Immature natural killer cell (primary cell): Measurements from ENCODE around the gene DHRS3. TPM values are rescaled to one million over a fixed set of nuclear protein-coding genes. Genes with fewer than 3 reads are reported as not detected.

ENCODE experiments used
- DNase-seq, 3 donors: peaks; one replicate each; pipeline ENCODE4 v3.0.0; 2022; ENCODE audit warnings: mixed read lengths in 1 of 3
- H3K27ac Mint-ChIP-seq, 6 donors: one replicate each; pipeline ENCODE4 v1.8.0; 2020; ENCODE audit warnings: mixed read lengths in 6 of 6, mild to moderate bottlenecking in 5 of 6, inconsistent platforms in 4 of 6, moderate library complexity in 3 of 6
- H3K27me3 Mint-ChIP-seq, 3 donors: one replicate each; pipeline ENCODE4 v1.8.0; 2020 to 2021; ENCODE audit warnings: low read depth in 3 of 3, mild to moderate bottlenecking in 3 of 3, mixed read lengths in 3 of 3, moderate library complexity in 3 of 3, inconsistent platforms in 1 of 3
- H3K36me3 Mint-ChIP-seq, 3 donors: one replicate each; pipeline ENCODE4 v1.8.0; 2020; ENCODE audit warnings: mixed read lengths in 3 of 3, inconsistent platforms in 2 of 3, mild to moderate bottlenecking in 2 of 3
- H3K4me1 Mint-ChIP-seq, 2 donors: one replicate each; pipeline ENCODE4 v1.8.0; 2020; ENCODE audit warnings: inconsistent platforms in 2 of 2, mild to moderate bottlenecking in 2 of 2, mixed read lengths in 2 of 2, moderate library complexity in 1 of 2
- H3K4me3 Mint-ChIP-seq, 5 donors: one replicate each; pipeline ENCODE4 v1.8.0; 2020; ENCODE audit warnings: mild to moderate bottlenecking in 5 of 5, mixed read lengths in 5 of 5, inconsistent platforms in 3 of 5, moderate library complexity in 3 of 5
- H3K9me3 Mint-ChIP-seq, 6 donors: one replicate each; pipeline ENCODE4 v1.8.0; 2020; ENCODE audit warnings: mild to moderate bottlenecking in 6 of 6, mixed read lengths in 6 of 6, inconsistent platforms in 4 of 6, moderate library complexity in 3 of 6
- polyA plus RNA-seq, 3 donors: library from polyadenylated mRNA; unstranded; fragments of 300-500 nt; fragmentation: Illumina TruSeq; gene quantifications; one replicate each; pipeline ENCODE4 v1.2.3, GENCODE V29; 2021

DHRS3 gene
- polyA plus RNA-seq, 3 donors from 2014 or later, result 70.3 to 116 (median 74.3) TPM

DNA sequence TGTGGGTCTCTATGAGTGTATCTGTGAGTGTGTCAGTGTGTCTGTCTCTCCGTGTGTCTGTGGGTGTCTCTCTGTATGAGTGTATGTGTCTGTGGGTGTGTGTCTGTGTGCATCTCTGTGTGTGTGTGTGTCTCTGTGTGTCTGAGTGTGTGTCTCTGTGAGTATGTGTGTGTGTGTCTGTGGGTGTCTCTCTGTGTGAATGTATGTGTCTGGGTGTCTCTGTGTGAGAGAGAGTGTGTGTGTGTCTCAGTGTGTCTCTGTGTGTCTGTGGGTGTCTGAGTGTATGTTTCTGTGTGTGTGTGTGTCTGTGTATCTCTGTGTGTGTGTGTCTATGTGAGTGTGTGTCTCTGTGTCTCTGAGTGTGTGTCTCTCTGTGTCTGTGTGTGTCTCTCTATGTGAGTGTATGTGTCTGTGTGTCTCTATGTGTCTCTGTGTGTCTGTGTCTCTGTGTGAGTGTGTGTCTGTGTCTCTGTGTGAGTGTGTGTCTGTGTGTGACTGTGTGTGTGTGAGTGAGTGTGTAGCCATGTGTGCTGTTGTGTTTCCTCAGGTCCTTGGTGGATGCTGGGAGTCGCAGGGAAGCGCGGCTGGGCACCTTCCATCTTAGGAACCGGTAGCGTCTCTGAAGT, 33.0 kb downstream of the DHRS3 start:
- H3K27me3 Mint-ChIP-seq, result peaks cover 0 to 4% (median 0%) of the 10 kb centered on the region in 3 donors

DNA sequence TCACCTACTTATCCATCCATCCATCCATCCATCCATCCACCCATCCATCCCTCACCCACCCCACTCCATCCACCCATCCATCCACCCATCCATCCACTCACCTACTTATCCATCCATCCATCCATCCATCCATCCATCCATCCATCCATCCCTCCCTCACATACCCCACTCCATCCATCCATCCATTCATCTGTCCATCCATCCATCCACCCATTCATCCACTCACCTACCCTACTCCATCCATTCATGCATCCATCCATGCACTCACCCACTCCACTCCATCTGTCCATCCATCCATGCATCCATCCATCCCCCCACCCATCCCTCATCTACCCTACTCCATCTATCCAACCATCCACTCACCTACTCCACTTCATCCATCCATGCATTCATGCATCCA, 34.5 kb downstream of the DHRS3 start:
- H3K4me3 Mint-ChIP-seq, result no peak overlapping the region
- H3K4me1 Mint-ChIP-seq, result peaks cover 38 to 44% of the 10 kb centered on the region in 2 donors
- DNase-seq, result no peak
- H3K36me3 Mint-ChIP-seq, result peaks cover 3 to 4% (median 3%) of the 10 kb centered on the region in 3 donors
- H3K27me3 Mint-ChIP-seq, result peaks cover 0 to 4% (median 0%) of the 10 kb centered on the region in 3 donors
- H3K27ac Mint-ChIP-seq, result peak overlapping the region in 4 of 6 donors; percentile 7 to 79 (median 64)
- H3K9me3 Mint-ChIP-seq, result no peaks in the 10 kb centered on the region

More for the DNA sequence above, 33.0 kb downstream of the DHRS3 start:
- Mint-ChIP-seq H3K4me3 (no peak overlapping the region), H3K36me3 (peaks cover 3 to 4% (median 3%) of the 10 kb centered on the region in 3 donors), H3K4me1 (peaks cover 43 to 44% of the 10 kb centered on the region in 2 donors), H3K27ac (no peak overlapping the region), H3K9me3 (no peaks in the 10 kb centered on the region)
- DNase-seq, result no peak

DNA sequence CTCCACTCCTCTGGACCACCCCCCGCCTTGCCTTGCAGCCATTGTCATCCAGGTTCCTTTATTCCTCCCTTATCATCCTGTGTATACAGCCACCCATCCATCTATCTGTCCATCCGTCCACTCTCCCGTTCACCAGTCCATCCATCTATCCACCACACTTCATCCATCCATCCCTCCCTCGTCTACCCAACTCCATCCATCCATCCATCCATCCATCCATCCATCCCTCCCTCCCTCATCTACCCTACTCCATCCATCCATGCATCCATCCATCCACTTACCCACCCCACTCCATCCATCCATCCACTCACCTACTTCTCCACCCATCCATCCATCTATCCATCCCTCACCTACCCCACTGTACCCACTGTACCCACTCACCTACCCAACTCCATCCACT, 35.4 kb downstream of the DHRS3 start:
- DNase-seq, result no peak
- peak overlapping the region in 1 of 5 donors; percentile 19 for H3K4me3 Mint-ChIP-seq
- peak overlapping the region in 2 of 6 donors; percentile 20 to 73 for H3K27ac Mint-ChIP-seq

DNA sequence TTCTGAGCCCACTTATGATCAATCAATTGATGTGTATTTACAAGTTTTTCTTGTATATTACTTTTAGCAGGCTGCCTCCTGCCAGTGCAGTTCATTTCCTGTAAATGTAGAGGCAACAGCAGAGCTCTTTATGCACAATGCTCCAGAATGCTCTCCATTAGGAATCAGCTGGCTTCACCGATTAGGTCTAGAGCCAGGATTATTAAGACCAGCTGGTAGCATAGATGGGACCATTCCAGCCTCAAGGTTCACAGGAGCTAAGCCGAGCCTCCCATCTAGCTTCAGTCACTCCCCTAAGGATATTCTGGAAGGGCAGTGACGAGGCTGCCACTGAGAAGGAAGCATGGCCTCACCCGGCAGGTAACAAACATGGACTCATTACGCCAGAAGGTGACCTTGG, 36.8 kb downstream of the DHRS3 start:
- no peaks in the 10 kb centered on the region for H3K9me3 Mint-ChIP-seq
- no peak for DNase-seq
- H3K4me1 Mint-ChIP-seq, result peaks cover 19 to 29% of the 10 kb centered on the region in 2 donors
- H3K27me3 Mint-ChIP-seq, result peaks cover 0 to 7% (median 0%) of the 10 kb centered on the region in 3 donors
- peaks cover 10 to 17% (median 10%) of the 10 kb centered on the region in 3 donors for H3K36me3 Mint-ChIP-seq
- H3K27ac Mint-ChIP-seq, result peak overlapping the region in 1 of 6 donors; percentile 52
- no peak overlapping the region for H3K4me3 Mint-ChIP-seq

More for the DNA sequence above, 35.4 kb downstream of the DHRS3 start:
- peaks cover 0 to 6% (median 0%) of the 10 kb centered on the region in 3 donors for H3K27me3 Mint-ChIP-seq
- H3K9me3 Mint-ChIP-seq, result no peaks in the 10 kb centered on the region
- H3K4me1 Mint-ChIP-seq, result peaks cover 29 to 36% of the 10 kb centered on the region in 2 donors
- peaks cover 6 to 8% (median 7%) of the 10 kb centered on the region in 3 donors for H3K36me3 Mint-ChIP-seq

DNA sequence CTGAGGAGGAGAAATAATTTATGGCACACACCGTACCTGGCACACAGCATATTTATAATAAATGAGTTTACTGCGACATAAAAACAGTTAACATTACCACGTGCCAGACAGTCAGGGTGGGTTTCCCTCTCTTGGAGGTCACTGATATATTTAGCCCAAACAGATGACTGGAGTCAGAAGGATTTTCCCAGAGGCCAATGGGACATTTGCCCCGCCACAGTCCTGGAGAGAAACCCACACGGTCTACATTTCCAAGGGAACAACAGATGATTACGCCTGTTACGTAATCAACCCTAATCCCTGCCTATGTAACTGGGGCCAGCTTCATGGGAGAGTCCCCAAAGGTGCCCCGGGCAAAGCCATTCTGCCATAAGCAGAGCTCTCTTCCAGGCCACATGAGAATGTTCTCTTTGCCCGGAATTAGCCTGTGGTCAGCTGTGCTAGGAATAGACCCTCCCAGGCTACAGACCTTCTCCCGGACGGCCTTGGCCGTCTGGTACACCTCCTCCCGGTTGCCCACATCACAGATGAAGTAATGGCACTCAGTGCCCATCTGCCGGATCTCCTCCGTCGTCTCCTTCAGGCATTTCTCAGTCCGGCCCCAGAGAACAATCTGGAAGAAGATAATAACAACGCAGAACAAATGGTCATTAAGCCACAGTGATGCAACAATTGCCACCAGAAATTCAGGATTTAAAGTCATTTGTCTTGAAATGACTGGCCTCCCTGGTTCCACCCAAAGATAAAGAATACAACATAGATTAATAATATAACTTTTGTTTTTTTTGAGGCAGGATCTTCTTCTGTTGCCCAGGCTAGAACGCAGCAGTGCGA, 37.7 kb downstream of the DHRS3 start:
- no peaks in the 10 kb centered on the region for H3K9me3 Mint-ChIP-seq
- H3K27ac Mint-ChIP-seq, result peak overlapping the region in 3 of 6 donors; percentile 49 to 54 (median 52)
- H3K4me3 Mint-ChIP-seq, result no peak overlapping the region
- peaks cover 0 to 7% (median 0%) of the 10 kb centered on the region in 3 donors for H3K27me3 Mint-ChIP-seq
- DNase-seq, result no peak
- peaks cover 10 to 17% (median 10%) of the 10 kb centered on the region in 3 donors for H3K36me3 Mint-ChIP-seq
- peaks cover 15 to 29% of the 10 kb centered on the region in 2 donors for H3K4me1 Mint-ChIP-seq

DNA sequence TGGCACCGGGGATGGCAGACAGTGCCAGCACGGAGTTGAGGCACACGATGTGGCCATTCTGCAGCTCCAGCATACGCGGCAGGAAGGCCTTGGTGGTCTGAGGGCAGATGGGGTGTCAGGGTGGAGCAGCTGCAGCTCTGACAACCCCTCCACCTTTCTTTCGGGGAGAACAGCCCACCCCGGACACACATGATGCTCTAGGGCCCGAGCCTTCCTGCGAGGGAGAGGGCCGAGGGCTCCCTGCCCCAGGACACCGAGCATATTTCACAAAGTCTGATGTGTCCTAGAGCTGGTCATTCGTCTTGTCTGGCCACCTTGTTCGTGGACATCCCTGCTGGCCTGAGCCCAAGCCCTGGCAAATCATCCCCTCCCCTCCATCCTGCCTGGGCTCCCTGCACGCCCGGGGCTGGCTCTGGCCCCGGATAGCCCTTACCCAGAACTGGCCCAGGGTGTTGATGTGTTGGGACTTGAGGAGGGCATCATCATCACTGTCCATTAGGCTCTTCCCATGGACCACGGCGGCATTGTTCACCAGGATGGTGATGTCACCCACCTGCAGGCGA, 39.1 kb downstream of the DHRS3 start:
- no peaks in the 10 kb centered on the region for H3K9me3 Mint-ChIP-seq
- H3K27me3 Mint-ChIP-seq, result peaks cover 0 to 6% (median 0%) of the 10 kb centered on the region in 3 donors
- H3K4me1 Mint-ChIP-seq, result peaks cover 14 to 28% of the 10 kb centered on the region in 2 donors
- H3K36me3 Mint-ChIP-seq, result peaks cover 10 to 17% (median 10%) of the 10 kb centered on the region in 3 donors
- no peak for DNase-seq
- no peak overlapping the region for H3K27ac Mint-ChIP-seq
- no peak overlapping the region for H3K4me3 Mint-ChIP-seq

DNA sequence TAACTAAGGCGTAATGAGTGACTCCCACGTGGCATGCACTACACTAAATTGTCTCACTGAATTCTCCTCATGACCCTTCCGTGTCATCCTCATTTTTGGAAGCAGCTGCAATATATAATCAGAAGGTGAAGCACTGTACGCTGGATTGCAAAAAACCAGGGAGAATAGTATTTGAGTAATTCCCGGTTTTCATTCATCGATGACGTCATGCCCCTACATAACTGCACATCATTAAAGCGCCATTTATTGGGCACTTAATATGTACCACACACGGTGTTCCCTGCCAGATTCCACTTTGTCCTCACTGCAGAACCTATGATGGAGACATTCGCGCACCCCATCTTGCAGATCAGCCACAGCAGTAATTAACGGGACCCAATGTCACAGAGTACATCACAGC, 41.0 kb downstream of the DHRS3 start:
- peaks cover 10 to 30% (median 18%) of the 10 kb centered on the region in 3 donors for H3K36me3 Mint-ChIP-seq
- peak overlapping the region in 1 of 6 donors; percentile 22 for H3K27ac Mint-ChIP-seq
- H3K9me3 Mint-ChIP-seq, result no peaks in the 10 kb centered on the region
- DNase-seq, result no peak
- H3K27me3 Mint-ChIP-seq, result peaks cover 0 to 4% (median 2%) of the 10 kb centered on the region in 3 donors
- peaks cover 8 to 21% of the 10 kb centered on the region in 2 donors for H3K4me1 Mint-ChIP-seq
- no peak overlapping the region for H3K4me3 Mint-ChIP-seq

DNA sequence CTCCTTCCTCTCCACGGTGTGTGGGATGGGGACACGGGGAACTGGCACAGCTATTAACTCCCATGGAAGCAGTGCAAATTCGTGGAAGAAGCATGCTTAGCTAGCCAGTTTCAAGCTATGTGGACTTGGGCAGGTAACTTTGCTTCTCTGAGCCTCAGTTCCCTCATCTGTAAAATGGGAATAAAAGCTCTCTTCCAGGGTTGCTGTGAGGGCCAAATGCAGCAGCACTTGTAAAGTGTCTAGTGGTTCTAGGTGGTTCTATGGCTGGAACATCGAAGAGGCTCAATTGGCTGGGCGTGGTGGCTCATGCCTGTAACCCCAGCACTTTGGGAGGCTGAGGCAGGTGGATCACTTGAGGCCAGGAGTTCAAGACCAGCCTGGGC, 43.3 kb downstream of the DHRS3 start:
- Mint-ChIP-seq H3K36me3 (peaks cover 8 to 32% (median 18%) of the 10 kb centered on the region in 3 donors), H3K27me3 (peaks cover 0 to 4% (median 2%) of the 10 kb centered on the region in 3 donors), H3K4me1 (peaks cover 0 to 5% of the 10 kb centered on the region in 2 donors), H3K4me3 (no peak overlapping the region), H3K27ac (no peak overlapping the region), H3K9me3 (no peaks in the 10 kb centered on the region)
- no peak for DNase-seq

DNA sequence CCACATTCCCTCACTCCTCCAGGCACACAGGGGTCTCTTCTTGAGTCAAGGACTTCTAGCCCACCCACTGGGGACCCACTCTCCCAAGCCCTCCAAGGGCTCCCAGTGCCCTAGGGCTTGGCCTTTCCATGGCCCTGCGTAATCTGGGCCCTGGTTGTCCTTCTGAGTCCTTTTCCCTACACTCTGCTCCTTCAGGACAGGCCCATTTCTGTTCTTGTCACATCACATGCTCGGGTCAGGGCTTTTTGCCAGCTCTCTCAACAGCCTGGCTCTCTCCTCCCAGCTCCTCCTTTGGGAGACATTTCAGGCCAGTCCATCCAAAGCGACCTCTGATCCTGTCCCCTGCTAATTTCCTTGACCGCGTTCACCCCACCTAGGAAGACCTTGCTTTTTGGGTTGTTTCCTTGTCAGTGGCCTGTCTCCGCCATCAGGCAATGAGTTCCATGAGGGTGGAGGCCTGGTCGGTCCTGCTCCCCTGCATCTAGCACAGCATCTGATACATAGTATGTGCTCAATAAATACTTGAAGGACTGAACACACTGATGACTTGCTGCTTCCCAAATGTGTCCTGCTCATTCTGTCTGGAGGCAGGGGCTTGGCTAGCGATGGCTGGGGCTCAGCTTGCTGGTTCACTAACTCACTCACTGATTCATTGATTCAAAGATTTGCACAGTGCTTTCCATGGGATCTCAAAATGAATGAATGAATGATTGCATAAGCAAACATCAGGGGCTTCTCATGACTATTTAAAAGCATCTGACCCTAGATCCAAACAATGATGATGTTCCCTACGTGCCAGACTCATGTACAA, 44.8 kb downstream of the DHRS3 start:
- no peak overlapping the region for H3K4me3 Mint-ChIP-seq
- H3K9me3 Mint-ChIP-seq, result no peaks in the 10 kb centered on the region
- peaks cover 0 to 5% of the 10 kb centered on the region in 2 donors for H3K4me1 Mint-ChIP-seq
- peak overlapping the region; percentile 5 to 78 (median 46) for H3K27ac Mint-ChIP-seq
- no peak for DNase-seq
- H3K27me3 Mint-ChIP-seq, result peaks cover 0 to 4% (median 2%) of the 10 kb centered on the region in 3 donors
- H3K36me3 Mint-ChIP-seq, result peaks cover 9 to 34% (median 20%) of the 10 kb centered on the region in 3 donors

DNA sequence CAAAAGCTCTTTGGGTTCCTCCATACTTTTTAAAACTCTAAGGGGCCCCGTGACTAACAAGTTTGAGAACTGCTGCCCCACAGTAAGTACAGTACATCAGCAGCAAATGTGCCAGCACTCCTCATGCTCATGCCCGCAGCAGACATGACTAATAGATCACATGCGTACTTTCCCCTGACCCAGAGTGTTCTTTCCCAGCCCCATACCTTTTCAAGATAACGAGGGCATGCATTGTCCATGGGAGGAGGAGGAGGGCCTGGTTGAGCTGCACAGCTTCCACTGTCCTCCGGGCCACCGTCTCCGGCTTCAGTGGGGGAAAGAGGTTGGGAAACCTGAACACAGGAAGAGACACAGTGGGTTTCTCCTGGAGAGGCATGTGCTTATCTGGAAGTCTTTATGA, 45.5 kb downstream of the DHRS3 start:
- no peak for DNase-seq
- Mint-ChIP-seq H3K36me3 (peaks cover 8 to 35% (median 19%) of the 10 kb centered on the region in 3 donors), H3K4me1 (peaks cover 0 to 5% of the 10 kb centered on the region in 2 donors), H3K27ac (peak overlapping the region in 2 of 6 donors; percentile 57 to 86), H3K27me3 (peaks cover 0 to 2% (median 1%) of the 10 kb centered on the region in 3 donors), H3K9me3 (no peaks in the 10 kb centered on the region), H3K4me3 (no peak overlapping the region)

DNA sequence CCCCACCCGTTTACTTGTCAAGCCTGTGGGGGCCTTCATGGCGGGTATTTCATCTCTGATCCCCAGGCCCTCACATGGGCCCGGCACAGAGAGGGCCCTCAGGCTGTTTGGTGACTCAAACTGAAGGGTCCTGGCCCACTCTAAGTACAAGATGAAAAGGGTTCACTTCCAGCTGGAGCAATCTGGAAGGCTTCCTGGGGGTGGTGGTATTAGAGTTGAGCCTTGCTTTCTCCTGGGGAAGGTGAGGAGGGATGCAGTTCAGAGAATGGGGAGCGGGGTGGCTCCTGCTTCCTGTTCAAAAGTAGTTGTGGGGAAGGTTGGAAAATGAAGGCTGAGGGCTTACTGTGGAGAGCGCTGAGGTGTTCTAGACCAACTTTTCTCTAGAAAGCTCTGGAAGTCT, 47.7 kb downstream of the DHRS3 start:
- Mint-ChIP-seq H3K9me3 (no peaks in the 10 kb centered on the region), H3K27ac (peak overlapping the region in 1 of 6 donors; percentile 35), H3K4me1 (no peaks in the 10 kb centered on the region), H3K27me3 (peaks cover 0 to 2% (median 2%) of the 10 kb centered on the region in 3 donors), H3K36me3 (peaks cover 14 to 34% (median 23%) of the 10 kb centered on the region in 3 donors), H3K4me3 (no peak overlapping the region)
- no peak for DNase-seq

DNA sequence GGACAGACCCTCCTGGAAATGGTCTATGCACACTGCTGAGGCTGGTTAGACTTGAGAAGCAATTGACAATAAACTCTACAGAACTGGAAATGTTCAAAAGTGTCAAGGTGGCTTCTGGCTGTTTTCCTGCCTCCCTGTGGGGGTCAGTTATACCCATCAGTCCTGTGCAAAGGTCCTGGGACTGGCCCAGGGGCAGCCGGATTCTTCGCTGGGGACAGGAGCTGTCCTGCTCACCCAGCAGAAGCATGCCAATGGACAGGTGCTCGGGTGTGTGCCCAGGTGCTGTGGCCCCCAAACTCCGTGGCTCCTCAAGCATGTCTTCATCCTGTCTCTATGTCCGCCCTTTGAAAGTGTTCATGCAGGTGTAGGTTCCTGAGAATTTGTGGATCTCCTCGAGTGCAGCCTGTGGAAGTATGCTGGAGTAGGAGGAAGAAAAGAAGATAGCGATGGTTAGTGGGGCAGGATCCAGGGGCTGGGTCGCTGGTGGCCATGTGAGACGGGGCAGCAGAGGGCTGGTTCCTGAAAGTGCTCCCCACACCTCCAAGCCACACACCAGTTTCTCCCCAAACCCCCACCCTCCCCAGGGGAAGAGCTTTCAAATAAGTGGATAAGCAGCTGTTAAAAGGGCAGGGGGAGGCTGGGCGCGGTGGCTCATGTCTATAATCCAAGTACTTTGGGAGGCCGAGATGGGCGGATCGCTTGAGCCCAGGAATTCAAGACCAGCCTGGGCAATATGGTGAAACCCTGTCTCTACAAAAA, 49.8 kb downstream of the DHRS3 start:
- DNase-seq, result no peak
- peaks cover 0 to 13% (median 9%) of the 10 kb centered on the region in 6 donors for H3K9me3 Mint-ChIP-seq
- no peak overlapping the region for H3K4me3 Mint-ChIP-seq
- peak overlapping the region in 3 of 6 donors; percentile 49 to 56 (median 51) for H3K27ac Mint-ChIP-seq
- H3K36me3 Mint-ChIP-seq, result peaks cover 24 to 41% (median 32%) of the 10 kb centered on the region in 3 donors
- H3K27me3 Mint-ChIP-seq, result peaks cover 0 to 2% (median 2%) of the 10 kb centered on the region in 3 donors
- no peaks in the 10 kb centered on the region for H3K4me1 Mint-ChIP-seq
